Measurements from ENCODE around the gene CNTNAP2. TPM values are rescaled to one million over a fixed set of nuclear protein-coding genes. Genes with fewer than 3 reads are reported as not detected.
A peak's percentile ranks its signal among the peaks of the same experiment; 100 is the strongest.

CNTNAP2 gene
- total and polyA plus RNA-seq, 3 experiments from 2014 or later = not detected

DNA sequence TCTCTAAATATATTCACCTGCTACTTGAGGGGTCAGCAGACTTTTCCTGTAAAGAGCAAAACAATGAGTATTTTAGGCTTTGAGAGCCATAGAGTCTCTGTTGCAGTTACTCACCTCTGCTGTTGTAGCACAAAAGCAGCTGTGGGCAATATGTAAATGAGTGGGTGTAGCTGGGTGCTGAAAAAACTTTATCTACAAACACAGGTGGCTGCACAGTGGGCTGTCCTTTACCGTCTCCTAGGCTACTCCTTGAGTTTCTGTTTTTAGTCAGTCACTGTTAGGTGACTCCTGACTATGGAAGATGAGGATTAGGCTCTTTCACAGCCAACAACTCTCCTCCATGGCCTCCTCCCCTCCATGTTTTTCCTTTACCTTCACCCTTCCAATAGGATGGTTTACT is 2187.9 kb downstream of the CNTNAP2 start:
- CTCF ChIA-PET = interaction anchor here (1.8 kb wide), 1 partner anchor 12 kb away, joined by 4 read pairs; no protein-coding TSS in a partner anchor
- H3K4me1 ChIP-seq (ENCODE audit: insufficient read depth, low read length) = peaks cover 7% of the 10 kb centered on the region
- peaks cover 0 to 1% (median 0%) of the 10 kb centered on the region in 5 donors for H3K9me3 Mint-ChIP-seq
- H3K27me3 Mint-ChIP-seq = peaks cover 1 to 9% of the 10 kb centered on the region in 2 donors
- no peaks in the 10 kb centered on the region for H3K27me3 ChIP-seq (ENCODE audit: insufficient read depth, low read length, poor library complexity, severe bottlenecking)
- H3K4me3 ChIP-seq (ENCODE audit: low read length) = no peak overlapping the region
- POLR2A ChIA-PET = no interaction called here
- H3K9me3 ChIP-seq (ENCODE audit: low read length) = no peaks in the 10 kb centered on the region
- H3K36me3 ChIP-seq (ENCODE audit: insufficient read depth, low read length) = no peaks in the 10 kb centered on the region
- H3K27ac Mint-ChIP-seq = peak overlapping the region in 1 of 8 donors; percentile 3
- peaks cover 9 to 32% (median 12%) of the 10 kb centered on the region in 3 donors for H3K4me1 Mint-ChIP-seq
- DNase-seq = no peak
- no peak overlapping the region for H3K27ac ChIP-seq (ENCODE audit: low read depth, low read length)
- H3K36me3 Mint-ChIP-seq = no peaks in the 10 kb centered on the region
- peak overlapping the region in 1 of 7 donors; percentile 66 for H3K4me3 Mint-ChIP-seq

GRCh38 chr7:148306759-148307158 is 2190.2 kb downstream of the CNTNAP2 start:
- CTCF ChIA-PET = interaction anchor here (1.8 kb wide), 1 partner anchor 24 kb away, joined by 4 read pairs; no protein-coding TSS in a partner anchor

DNA sequence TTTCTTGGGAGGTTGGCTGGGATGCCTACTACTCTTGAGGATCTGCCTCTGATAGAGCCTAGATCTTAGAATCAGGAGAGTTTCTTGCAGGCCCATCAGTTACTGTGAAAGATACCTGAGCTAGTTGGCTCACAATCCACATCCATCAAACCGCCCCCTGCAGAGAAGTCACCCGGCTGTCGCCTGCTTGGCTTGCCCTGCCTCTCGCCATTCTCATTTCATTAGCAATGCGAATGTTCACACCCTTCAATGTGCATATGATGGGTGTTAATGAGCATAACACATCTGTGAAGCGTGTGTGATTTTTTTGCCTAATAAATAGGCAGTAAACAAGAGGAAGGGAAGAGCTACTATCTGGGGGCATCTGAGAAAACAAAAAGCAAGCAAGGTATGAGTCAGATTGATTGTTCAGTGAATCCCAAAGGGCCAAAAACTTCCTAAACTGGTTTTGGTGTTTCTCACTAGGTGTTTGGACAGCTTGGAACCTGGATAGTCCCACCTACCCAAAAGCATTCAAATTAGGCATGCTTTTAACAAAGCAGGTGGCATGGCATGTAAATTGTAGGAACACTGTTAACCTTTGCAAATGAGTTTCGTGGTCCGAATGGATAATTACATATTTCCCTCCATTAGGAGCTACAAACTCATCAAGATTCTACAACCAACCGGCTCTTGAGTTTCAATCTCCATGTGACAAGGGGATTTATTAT is 2201.7 kb downstream of the CNTNAP2 start:
- Mint-ChIP-seq H3K27ac (no peak overlapping the region), H3K4me1 (no peaks in the 10 kb centered on the region), H3K9me3 (peaks cover 0 to 8% (median 4%) of the 10 kb centered on the region in 5 donors), H3K36me3 (no peaks in the 10 kb centered on the region), H3K27me3 (peaks cover 0 to 4% of the 10 kb centered on the region in 2 donors), H3K4me3 (no peak overlapping the region)
- POLR2A ChIA-PET = no interaction called here
- CTCF ChIA-PET = no interaction called here
- H3K9me3 ChIP-seq (ENCODE audit: low read length) = no peaks in the 10 kb centered on the region
- DNase-seq = no peak
- no peaks in the 10 kb centered on the region for H3K27me3 ChIP-seq (ENCODE audit: insufficient read depth, low read length, poor library complexity, severe bottlenecking)
- H3K36me3 ChIP-seq (ENCODE audit: insufficient read depth, low read length) = no peaks in the 10 kb centered on the region
- no peak overlapping the region for H3K4me3 ChIP-seq (ENCODE audit: low read length)
- H3K4me1 ChIP-seq (ENCODE audit: insufficient read depth, low read length) = no peaks in the 10 kb centered on the region
- no peak overlapping the region for H3K27ac ChIP-seq (ENCODE audit: low read depth, low read length)

More at GRCh38 chr7:148306759-148307158, 2190.2 kb downstream of the CNTNAP2 start:
- Mint-ChIP-seq H3K27me3 (peaks cover 3 to 19% of the 10 kb centered on the region in 2 donors), H3K9me3 (peaks cover 0 to 5% (median 0%) of the 10 kb centered on the region in 5 donors), H3K36me3 (no peaks in the 10 kb centered on the region), H3K4me1 (peaks cover 9 to 32% (median 12%) of the 10 kb centered on the region in 3 donors), H3K27ac (peak overlapping the region in 1 of 8 donors; percentile 57), H3K4me3 (no peak overlapping the region)
- Histone ChIP-seq H3K27ac (ENCODE audit: low read depth, low read length) (no peak overlapping the region), H3K36me3 (ENCODE audit: insufficient read depth, low read length) (no peaks in the 10 kb centered on the region), H3K9me3 (ENCODE audit: low read length) (no peaks in the 10 kb centered on the region), H3K27me3 (ENCODE audit: insufficient read depth, low read length, poor library complexity, severe bottlenecking) (no peaks in the 10 kb centered on the region), H3K4me1 (ENCODE audit: insufficient read depth, low read length) (peaks cover 7% of the 10 kb centered on the region), H3K4me3 (ENCODE audit: low read length) (no peak overlapping the region)
- DNase-seq = no peak
- POLR2A ChIA-PET = no interaction called here

GRCh38 chr7:148318838-148319237 is 2202.2 kb downstream of the CNTNAP2 start:
- CTCF ChIA-PET = no interaction called here
- no peaks in the 10 kb centered on the region for H3K9me3 ChIP-seq (ENCODE audit: low read length)
- no peak overlapping the region for H3K4me3 Mint-ChIP-seq
- H3K27ac Mint-ChIP-seq = no peak overlapping the region
- peaks cover 0 to 4% (median 0%) of the 10 kb centered on the region in 3 donors for H3K36me3 Mint-ChIP-seq
- no peaks in the 10 kb centered on the region for H3K36me3 ChIP-seq (ENCODE audit: insufficient read depth, low read length)
- H3K4me1 ChIP-seq (ENCODE audit: insufficient read depth, low read length) = no peaks in the 10 kb centered on the region
- H3K27ac ChIP-seq (ENCODE audit: low read depth, low read length) = no peak overlapping the region
- H3K4me1 Mint-ChIP-seq = no peaks in the 10 kb centered on the region
- peaks cover 0 to 9% of the 10 kb centered on the region in 2 donors for H3K27me3 Mint-ChIP-seq
- DNase-seq = no peak
- POLR2A ChIA-PET = no interaction called here
- H3K4me3 ChIP-seq (ENCODE audit: low read length) = no peak overlapping the region
- H3K9me3 Mint-ChIP-seq = peaks cover 0 to 8% (median 4%) of the 10 kb centered on the region in 5 donors
- no peaks in the 10 kb centered on the region for H3K27me3 ChIP-seq (ENCODE audit: insufficient read depth, low read length, poor library complexity, severe bottlenecking)

DNA sequence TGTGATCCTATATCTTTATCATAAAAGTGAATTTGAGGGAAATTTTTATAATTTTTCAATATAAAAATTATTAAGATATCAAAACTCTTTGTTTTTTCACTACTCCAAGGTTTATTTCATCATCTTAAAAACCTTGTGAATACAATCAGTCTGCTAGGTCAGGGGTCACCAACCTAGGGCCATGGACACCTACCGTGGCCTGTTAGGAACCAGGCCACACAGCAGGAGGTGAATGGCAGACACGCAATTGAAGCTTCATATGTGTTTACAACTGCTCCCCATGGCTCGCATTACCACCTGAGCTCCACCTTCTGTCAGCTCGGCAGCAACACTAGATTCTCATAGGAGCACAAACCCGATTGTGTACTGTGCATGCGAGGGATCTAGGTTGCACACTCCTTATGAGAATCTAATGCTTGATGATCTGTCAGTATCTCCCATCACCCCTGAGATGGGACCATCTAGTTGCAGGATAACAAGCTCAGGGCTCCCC is 2202.8 kb downstream of the CNTNAP2 start:
- ChIA-PET CTCF (no interaction called here), POLR2A (no interaction called here)
- H3K27ac ChIP-seq (ENCODE audit: low read depth, low read length) = no peak overlapping the region
- peaks cover 0 to 4% (median 0%) of the 10 kb centered on the region in 3 donors for H3K36me3 Mint-ChIP-seq
- H3K36me3 ChIP-seq (ENCODE audit: insufficient read depth, low read length) = no peaks in the 10 kb centered on the region
- DNase-seq = no peak
- no peaks in the 10 kb centered on the region for H3K27me3 ChIP-seq (ENCODE audit: insufficient read depth, low read length, poor library complexity, severe bottlenecking)
- H3K4me3 ChIP-seq (ENCODE audit: low read length) = no peak overlapping the region
- no peak overlapping the region for H3K27ac Mint-ChIP-seq
- no peak overlapping the region for H3K4me3 Mint-ChIP-seq
- no peaks in the 10 kb centered on the region for H3K4me1 Mint-ChIP-seq
- H3K27me3 Mint-ChIP-seq = peaks cover 0 to 12% of the 10 kb centered on the region in 2 donors
- H3K4me1 ChIP-seq (ENCODE audit: insufficient read depth, low read length) = no peaks in the 10 kb centered on the region
- H3K9me3 ChIP-seq (ENCODE audit: low read length) = no peaks in the 10 kb centered on the region
- peaks cover 0 to 4% (median 3%) of the 10 kb centered on the region in 5 donors for H3K9me3 Mint-ChIP-seq

- no peaks in the 10 kb centered on the region for H3K4me1 Mint-ChIP-seq
- DNase-seq = no peak
- Histone ChIP-seq H3K27me3 (ENCODE audit: insufficient read depth, low read length, poor library complexity, severe bottlenecking) (no peaks in the 10 kb centered on the region), H3K4me1 (ENCODE audit: insufficient read depth, low read length) (no peaks in the 10 kb centered on the region), H3K4me3 (ENCODE audit: low read length) (no peak overlapping the region), H3K27ac (ENCODE audit: low read depth, low read length) (no peak overlapping the region), H3K36me3 (ENCODE audit: insufficient read depth, low read length) (no peaks in the 10 kb centered on the region), H3K9me3 (ENCODE audit: low read length) (no peaks in the 10 kb centered on the region)
- H3K36me3 Mint-ChIP-seq = peaks cover 0 to 4% (median under 1%) of the 10 kb centered on the region in 3 donors
- ChIA-PET POLR2A (no interaction called here), CTCF (no interaction called here)
- H3K27me3 Mint-ChIP-seq = peaks cover 7 to 31% of the 10 kb centered on the region in 2 donors
- H3K9me3 Mint-ChIP-seq = peaks cover 0 to 6% (median 4%) of the 10 kb centered on the region in 5 donors
- H3K27ac Mint-ChIP-seq = no peak overlapping the region
- no peak overlapping the region for H3K4me3 Mint-ChIP-seq
Measured at GRCh38 chr7:148325208-148325607, 2208.6 kb downstream of the CNTNAP2 start.

DNA sequence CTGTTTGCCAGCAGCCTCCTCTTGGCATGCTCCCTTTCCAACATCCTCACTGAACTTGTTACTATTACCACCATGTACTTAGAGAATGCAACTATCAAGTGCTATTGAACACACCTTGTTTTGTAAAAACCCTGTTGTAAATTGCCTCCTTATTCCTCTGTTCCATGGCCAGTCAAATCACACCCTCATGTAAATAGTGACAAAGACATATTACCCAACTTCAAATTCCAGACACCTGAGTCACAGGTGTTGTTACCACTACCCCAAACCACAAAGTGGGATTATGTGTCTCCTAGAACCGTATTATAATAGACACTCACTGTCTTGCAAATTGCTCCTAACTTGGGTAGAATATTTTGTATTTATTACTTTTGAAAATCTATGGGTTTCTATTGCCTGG is 2210.8 kb downstream of the CNTNAP2 start:
- Mint-ChIP-seq H3K4me3 (no peak overlapping the region), H3K36me3 (peaks cover 0 to 8% (median 4%) of the 10 kb centered on the region in 3 donors), H3K9me3 (peaks cover 0 to 10% (median 6%) of the 10 kb centered on the region in 5 donors), H3K27ac (no peak overlapping the region), H3K27me3 (peaks cover 7 to 31% of the 10 kb centered on the region in 2 donors), H3K4me1 (peaks cover 0 to 10% (median 0%) of the 10 kb centered on the region in 3 donors)
- no peaks in the 10 kb centered on the region for H3K27me3 ChIP-seq (ENCODE audit: insufficient read depth, low read length, poor library complexity, severe bottlenecking)
- H3K27ac ChIP-seq (ENCODE audit: low read depth, low read length) = no peak overlapping the region
- no peak for DNase-seq
- H3K4me1 ChIP-seq (ENCODE audit: insufficient read depth, low read length) = no peaks in the 10 kb centered on the region
- ChIA-PET CTCF (no interaction called here), POLR2A (no interaction called here)
- H3K36me3 ChIP-seq (ENCODE audit: insufficient read depth, low read length) = no peaks in the 10 kb centered on the region
- H3K4me3 ChIP-seq (ENCODE audit: low read length) = no peak overlapping the region
- no peaks in the 10 kb centered on the region for H3K9me3 ChIP-seq (ENCODE audit: low read length)

- H3K4me1 ChIP-seq (ENCODE audit: insufficient read depth, low read length) = no peaks in the 10 kb centered on the region
- no peaks in the 10 kb centered on the region for H3K27me3 ChIP-seq (ENCODE audit: insufficient read depth, low read length, poor library complexity, severe bottlenecking)
- H3K4me1 Mint-ChIP-seq = peaks cover 0 to 10% (median 0%) of the 10 kb centered on the region in 3 donors
- POLR2A ChIA-PET = no interaction called here
- H3K27me3 Mint-ChIP-seq = peaks cover 7 to 25% of the 10 kb centered on the region in 2 donors
- peak overlapping the region in 1 of 8 donors; percentile 23 for H3K27ac Mint-ChIP-seq
- peaks cover 0 to 8% (median 0%) of the 10 kb centered on the region in 3 donors for H3K36me3 Mint-ChIP-seq
- DNase-seq = no peak
- H3K27ac ChIP-seq (ENCODE audit: low read depth, low read length) = no peak overlapping the region
- H3K4me3 ChIP-seq (ENCODE audit: low read length) = no peak overlapping the region
- no peak overlapping the region for H3K4me3 Mint-ChIP-seq
- CTCF ChIA-PET = no interaction called here
- no peaks in the 10 kb centered on the region for H3K9me3 ChIP-seq (ENCODE audit: low read length)
- peaks cover 0 to 9% (median 4%) of the 10 kb centered on the region in 5 donors for H3K9me3 Mint-ChIP-seq
- H3K36me3 ChIP-seq (ENCODE audit: insufficient read depth, low read length) = no peaks in the 10 kb centered on the region
Measured at GRCh38 chr7:148328906-148329305, 2212.3 kb downstream of the CNTNAP2 start.

All from CD8-positive, alpha-beta memory T cell (primary cell).